GM12873 (cell line): ENCODE results near the gene CCDC17.

Experiments used
- CTCF ChIP-seq: IDR thresholded peaks from 2 replicates; pipeline ENCODE4 v1.5.1; 2012; ENCODE audit warnings: low read depth, mild to moderate bottlenecking, moderate library complexity, low read length, control low read depth; ENCODE audit not compliant: insufficient read depth; ENCODE audit errors: missing control alignments

CCDC17 gene

GRCh38 chr1:45643321-45643720, 19.5 kb upstream of the CCDC17 start:
- no peak for TF ChIP-seq CTCF

- no peak for TF ChIP-seq CTCF
These were observed 16.4 kb upstream of the CCDC17 start for GRCh38 chr1:45640293-45640692.

- TF ChIP-seq CTCF = no peak
These were observed 11.4 kb upstream of the CCDC17 start for GRCh38 chr1:45635211-45635610.

GRCh38 chr1:45630429-45630828, 6.6 kb upstream of the CCDC17 start:
- TF ChIP-seq CTCF = no peak

- TF ChIP-seq CTCF = no peak
These were observed 5.2 kb upstream of the CCDC17 start for GRCh38 chr1:45629035-45629434.

- no peak for TF ChIP-seq CTCF
These were observed 1.1 kb downstream of the CCDC17 start for GRCh38 chr1:45622524-45623394.

- no peak for TF ChIP-seq CTCF
These were observed 1.8 kb downstream of the CCDC17 start for GRCh38 chr1:45621895-45622523.
